HepG2 (cell line): ENCODE data around the gene NPHP3. TPM values are rescaled to one million over a fixed set of nuclear protein-coding genes. Genes with fewer than 3 reads are reported as not detected.

Experiments
- ATAC-seq: fragments of 200-7000 bp; cut with Tn5 transposase; 3 replicates; pipeline ENCODE4 v1.9.1; 2020; ENCODE audit warnings: mild to moderate bottlenecking, moderate library complexity
- BruUV-seq: library from RNA; stranded (reverse); fragments of 400-500 nt; replicated peaks from 2 replicates; lab custom pipeline; 2021; lab: Mats Ljungman, UMichigan
- CTCF ChIA-PET: fragments of 300-600 bp; formaldehyde crosslinking; extraction: SDS; loops from one replicate; lab custom pipeline; 2021; ENCODE audit warnings: low total read pairs, inconsistent platforms, low intra/inter-chr PET ratio; lab: Yijun Ruan, JAX
- POLR2A ChIA-PET: fragments of 350-600 bp; sonication (Branson Sonifier 250); formaldehyde crosslinking; loops from one replicate; lab custom pipeline; 2020; ENCODE audit warnings: antibody characterized with exemption, inconsistent platforms; lab: Yijun Ruan, JAX
- DNase-seq: peaks from one replicate; pipeline ENCODE4 v3.0.0-alpha.2; 2015; ENCODE audit warnings: low spot score
- FAIRE-seq: peaks from 3 replicates; lab custom pipeline; 2011; peaks lifted over from hg19 to GRCh38; lab: Jason Lieb, UNC
- H2AFZ ChIP-seq: one replicate; pipeline ENCODE4 v1.6.1; 2011; ENCODE audit warnings: low read length, inconsistent platforms
- H3K27ac ChIP-seq: fragments of 300-600 bp; 3 replicates; pipeline ENCODE4 v1.8.0; 2011; ENCODE audit warnings: mixed run types, mild to moderate bottlenecking, mixed read lengths, low read length, inconsistent platforms; ENCODE audit not compliant: insufficient read depth; ENCODE audit errors: extremely low read length
- H3K27me3 ChIP-seq, 2 experiments: fragments of 200-600 bp in 1 of 2; 2 replicates in 1 of 2; 3 replicates in 1 of 2; pipeline versions ENCODE4 v1.6.0 to v1.8.0; 2011; ENCODE audit warnings: low read length in 2 of 2, mild to moderate bottlenecking in 2 of 2, moderate library complexity in 2 of 2, inconsistent platforms in 1 of 2; ENCODE audit not compliant: insufficient read depth in 2 of 2, control insufficient read depth in 1 of 2
- H3K36me3 ChIP-seq, 2 experiments: fragments of 200-600 bp in 1 of 2; replicated peaks in 1 of 2; 2 replicates in 1 of 2; 3 replicates in 1 of 2; pipeline versions ENCODE4 v1.5.1 to v1.8.0; 2011; ENCODE audit warnings: low read length in 2 of 2, inconsistent platforms in 1 of 2; ENCODE audit not compliant: insufficient read depth in 2 of 2, control insufficient read depth in 1 of 2
- H3K4me1 ChIP-seq: 2 replicates; pipeline ENCODE4 v1.5.1; 2012; ENCODE audit warnings: low read length, inconsistent platforms; ENCODE audit not compliant: insufficient read depth
- H3K4me2 ChIP-seq: 2 replicates; pipeline ENCODE4 v1.6.0; 2011; ENCODE audit warnings: low read depth, low read length, inconsistent platforms
- H3K4me3 ChIP-seq, 3 experiments: fragments of 200-600 bp in 1 of 3; sonication (generic), shearing (Covaris generic) in 1 of 3; replicated peaks in 1 of 3; 2 replicates each; pipeline ENCODE4 v1.5.1; 2011 to 2016; ENCODE audit warnings: low read length in 3 of 3, inconsistent platforms in 2 of 3, low read depth in 2 of 3, mild to moderate bottlenecking in 2 of 3, control low read depth in 1 of 3, mixed read lengths in 1 of 3; ENCODE audit not compliant: insufficient read depth in 1 of 3
- H3K79me2 ChIP-seq: one replicate; pipeline ENCODE4 v1.6.1; 2011; ENCODE audit warnings: low read length, inconsistent platforms; ENCODE audit not compliant: insufficient read depth
- H3K9ac ChIP-seq: 2 replicates; pipeline ENCODE4 v1.6.0; 2011; ENCODE audit warnings: mild to moderate bottlenecking, low read depth, low read length, inconsistent platforms; ENCODE audit not compliant: insufficient read depth
- H3K9me3 ChIP-seq: 2 replicates; pipeline ENCODE4 v1.5.1; 2012; ENCODE audit warnings: mild to moderate bottlenecking, low read length
- H4K20me1 ChIP-seq: 2 replicates; pipeline ENCODE4 v1.6.0; 2011; ENCODE audit warnings: inconsistent platforms, mild to moderate bottlenecking, low read length, moderate library complexity; ENCODE audit not compliant: insufficient read depth
- ADNP ChIP-seq: sonication (generic); formaldehyde crosslinking; IDR thresholded peaks from 2 replicates; pipeline ENCODE4 v1.4.0; 2020; ENCODE audit warnings: missing genetic modification reagents
- CTCF ChIP-seq: sonication (generic); formaldehyde crosslinking; IDR thresholded peaks from 2 replicates; pipeline ENCODE4 v1.5.0; 2020; ENCODE audit warnings: mild to moderate bottlenecking, missing genetic modification reagents, moderate library complexity
- HBP1 ChIP-seq: IDR thresholded peaks from 2 replicates; pipeline ENCODE4 v1.6.1; 2016; ENCODE audit warnings: low read depth, control low read depth
- LBX2 ChIP-seq: sonication (generic); formaldehyde crosslinking; IDR thresholded peaks from 2 replicates; pipeline ENCODE4 v1.5.0; 2020; ENCODE audit warnings: missing genetic modification reagents, mild to moderate bottlenecking, borderline replicate concordance
- RAD21 ChIP-seq: fragments of 450-650 bp; formaldehyde crosslinking; IDR thresholded peaks from 2 replicates; pipeline ENCODE4 v1.5.0; 2020; ENCODE audit warnings: mild to moderate bottlenecking
- REXO4 ChIP-seq: sonication (generic); formaldehyde crosslinking; IDR thresholded peaks from 2 replicates; pipeline ENCODE4 v1.8.0; 2022; ENCODE audit warnings: missing genetic modification reagents, mild to moderate bottlenecking, borderline replicate concordance
- STAG1 ChIP-seq: sonication (generic); formaldehyde crosslinking; IDR thresholded peaks from 2 replicates; pipeline ENCODE4 v1.4.0; 2020; ENCODE audit warnings: missing genetic modification reagents
- ZNF512B ChIP-seq: sonication (generic); formaldehyde crosslinking; IDR thresholded peaks from 2 replicates; pipeline ENCODE4 v1.5.1; 2020; ENCODE audit warnings: missing genetic modification reagents, mild to moderate bottlenecking, borderline replicate concordance
- ZNF704 ChIP-seq: sonication (generic); formaldehyde crosslinking; IDR thresholded peaks from 2 replicates; pipeline ENCODE4 v1.8.1; 2023; ENCODE audit warnings: mild to moderate bottlenecking, inconsistent platforms, moderate library complexity, missing genetic modification reagents, borderline replicate concordance
- ZNF768 ChIP-seq: sonication (generic); formaldehyde crosslinking; IDR thresholded peaks from 2 replicates; pipeline ENCODE4 v1.4.0; 2020; ENCODE audit warnings: missing genetic modification reagents
- WGBS: methylation state at CpG from one replicate; pipeline ENCODE4 v1.1.6; 2017; ENCODE audit warnings: low lambda C conversion rate; 5-methylcytosine and 5-hydroxymethylcytosine counted together
- in situ Hi-C: cut with HindIII; loops from 2 replicates; pipeline ENCODE4 v1.10.0; 2017; ENCODE audit warnings: low pct_unique_long_range_greater_than_20kb; ENCODE audit not compliant: extremely low pct_ligation_motif_present
- intact Hi-C: fragments of 100-400 bp; cut with micrococcal nuclease; formaldehyde crosslinking; loops from one replicate; pipeline ENCODE4 v1.10.0; 2022; ENCODE audit not compliant: unreplicated experiment
- polyA plus RNA-seq, 8 experiments: library from polyadenylated mRNA; depleted of rRNA in 3 of 8; stranded (reverse) in 7 of 8; unstranded in 1 of 8; fragments of >200 nt; fragmentation: Illumina TruSeq in 4 of 8; extraction: Trizol in 4 of 8; gene quantifications; 2 replicates each; pipeline versions ENCODE4 v1.2.1 to v1.2.3, GENCODE V29; 2011 to 2016; ENCODE audit warnings: low read depth in 4 of 8, missing spikeins in 1 of 8, mixed read lengths in 1 of 8; ENCODE audit not compliant: insufficient read depth in 1 of 8
- total RNA-seq, 5 experiments: library from RNA; depleted of rRNA; stranded (reverse); fragments of >200 nt; fragmentation: Illumina TruSeq; extraction: Trizol; gene quantifications; 2 replicates each; pipeline ENCODE4 v1.2.3, GENCODE V29; 2016; ENCODE audit warnings: low read depth in 1 of 5

The NPHP3 gene
- total and polyA plus RNA-seq, 2 of the 13 experiments (the other 11 are each of a cell fraction or from before 2014, with no cell fraction given), result 11.0 to 20.2 TPM

GRCh38 chr3:132730891-132731580 lies 8.8 kb upstream of the NPHP3 start:
- no peaks in the 10 kb centered on the region; a peak in 1 of 5 replicates for H3K27me3 ChIP-seq
- no peaks in the 10 kb centered on the region for H3K36me3 ChIP-seq
- H2AFZ ChIP-seq, result no peak overlapping the region
- 0% methylated on average over 2 of the region's 2 CpGs for WGBS
- ChIA-PET POLR2A (no interaction called here), CTCF (interaction anchor here (0.8 to 1.9 kb wide), 3 partner anchors 648 to 693 kb away, joined by 4 to 12 read pairs (median 6); no protein-coding TSS in a partner anchor)
- no peak overlapping the region for H3K4me2 ChIP-seq
- no peak for FAIRE-seq
- no peaks in the 10 kb centered on the region for H3K9me3 ChIP-seq
- H3K4me3 ChIP-seq, result no peak overlapping the region
- TF ChIP-seq LBX2 (CRISPR knock-in tag), result no peak
- peak; percentile 58 for TF ChIP-seq RAD21 (CRISPR knock-in tag)
- TF ChIP-seq CTCF (CRISPR knock-in tag), result peak; percentile 69
- TF ChIP-seq ZNF768 (CRISPR knock-in tag), result no peak
- no peak for TF ChIP-seq REXO4
- TF ChIP-seq STAG1, result peak; percentile 82
- TF ChIP-seq ADNP (CRISPR knock-in tag), result no peak
- TF ChIP-seq HBP1 (CRISPR knock-in tag), result no peak
- TF ChIP-seq ZNF512B (CRISPR knock-in tag), result no peak
- TF ChIP-seq ZNF704, result no peak
- TF ChIP-seq, all 625 proteins: peak for 3
- Histone ChIP-seq H3K79me2 (no peaks in the 10 kb centered on the region), H4K20me1 (no peaks in the 10 kb centered on the region), H3K27ac (no peak overlapping the region), H3K9ac (no peak overlapping the region), H3K4me1 (no peaks in the 10 kb centered on the region)
- DNase-seq (peak; percentile 33), ATAC-seq (peak; percentile 84)
- in situ Hi-C loops (loop anchor here (5.0 kb wide), 2 partner anchors 656 to 691 kb away; no protein-coding TSS in a partner anchor), intact Hi-C loops (loop anchor here (1.0 to 2.0 kb wide), 2 partner anchors 653 to 692 kb away; no protein-coding TSS in a partner anchor)
- BruUV-seq, result no TSS peak
